ENCODE data around the gene GSTT4.
"Not testable (repeated sequence)": the region's sequence is repeated elsewhere in the genome, so short reads cannot be mapped to it uniquely, and the experiment has no call there.

GSTT4 gene

DNA sequence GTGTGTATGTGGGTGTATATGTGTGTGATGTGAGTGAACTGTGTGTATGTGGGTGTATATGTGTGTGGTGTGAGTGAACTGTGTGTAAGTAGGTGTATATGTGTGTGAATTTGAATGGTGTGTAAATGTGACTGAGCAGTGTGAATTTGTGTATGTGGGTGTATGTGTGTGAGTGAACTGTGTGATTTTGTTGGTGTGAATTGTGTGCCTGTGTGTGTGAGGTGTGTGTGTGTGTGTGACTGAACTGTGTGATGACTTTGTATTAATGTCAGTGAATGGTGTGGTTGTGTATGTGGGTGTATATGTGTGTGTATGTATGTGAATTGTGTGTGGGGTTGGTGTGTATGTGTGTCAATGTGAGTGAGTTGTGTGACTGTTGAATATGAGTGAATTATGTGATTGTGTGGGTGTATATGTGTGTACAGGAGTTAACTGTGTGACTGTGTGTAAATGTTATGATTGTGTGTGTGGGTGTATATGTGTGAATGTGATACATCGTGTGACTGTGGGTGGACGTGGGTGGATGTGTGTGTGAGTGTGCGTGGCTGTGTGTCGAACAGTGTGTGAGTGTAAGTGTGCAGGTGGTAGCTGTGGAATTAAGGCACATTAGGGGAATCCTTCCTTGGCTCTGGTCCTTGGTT lies 18.6 kb downstream of the GSTT4 start:
- not testable (repeated sequence) for DNase-seq

- not testable (repeated sequence) for DNase-seq
Measured at GRCh38 chr22:23986089-23986488, 19.2 kb downstream of the GSTT4 start.

GRCh38 chr22:23984430-23984829 lies 20.8 kb downstream of the GSTT4 start:
- peak; percentile 35 for DNase-seq

DNA sequence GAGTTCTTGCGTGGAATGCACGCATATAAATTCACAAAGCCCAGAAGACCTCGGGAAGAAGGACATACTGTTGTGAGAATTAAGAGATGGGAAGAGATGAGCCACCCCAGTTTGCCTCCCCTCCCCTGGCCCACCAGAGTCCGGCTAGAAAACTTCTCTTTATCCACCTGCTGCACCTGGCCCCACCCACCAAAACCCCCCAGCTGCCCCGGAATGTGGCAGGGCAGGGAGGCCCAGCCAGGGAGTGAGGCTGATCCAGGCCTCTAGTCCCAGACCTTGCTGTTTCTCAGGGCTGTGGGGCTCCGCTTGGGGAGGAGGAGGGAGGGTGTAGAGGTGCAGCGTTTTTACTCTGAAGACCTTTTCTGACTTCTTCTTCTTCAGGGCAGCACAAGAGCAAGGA lies 24.7 kb downstream of the GSTT4 start:
- DNase-seq: not testable (repeated sequence)

DNA sequence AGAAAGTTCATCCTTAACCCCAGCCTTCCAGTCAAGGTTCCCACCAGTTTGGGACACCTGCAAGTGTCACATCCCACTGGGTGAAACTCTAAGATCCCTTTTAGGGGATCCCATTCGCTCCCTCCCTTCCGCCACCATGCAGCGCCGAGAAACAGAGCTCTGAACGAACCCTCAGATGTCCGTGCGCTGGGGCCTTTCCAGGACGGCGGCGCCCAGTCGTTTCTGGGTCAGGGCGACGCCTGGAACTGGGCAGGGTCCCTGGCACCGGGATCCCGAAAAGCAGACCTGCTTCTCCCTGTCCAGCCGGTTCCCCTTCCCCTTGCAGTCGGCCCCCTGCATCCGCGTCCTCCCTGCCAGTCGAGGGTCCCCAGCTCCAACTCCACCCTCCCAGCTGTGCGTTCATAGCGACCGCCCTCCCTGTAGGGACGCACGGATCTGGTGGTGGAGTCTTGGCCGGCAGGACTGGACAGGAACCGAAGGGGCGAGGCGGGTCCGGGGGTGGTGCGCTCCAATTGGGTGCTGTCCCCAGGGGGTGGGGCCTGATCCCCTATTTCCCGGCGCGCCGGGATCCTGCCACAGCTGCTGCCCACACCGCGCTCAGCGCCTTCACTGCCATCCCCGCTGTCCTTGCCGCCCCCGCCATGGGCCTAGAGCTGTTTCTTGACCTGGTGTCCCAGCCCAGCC lies 25.6 kb downstream of the GSTT4 start, which contains the start of gene GSTT2:
Gene GSTT2, plus strand, starts transcription at position 578 of the 684 bp plus-strand sequence.
- not testable (repeated sequence) for DNase-seq

GRCh38 chr22:23977304-23977703 lies 27.9 kb downstream of the GSTT4 start:
- not testable (repeated sequence) for DNase-seq

DNA sequence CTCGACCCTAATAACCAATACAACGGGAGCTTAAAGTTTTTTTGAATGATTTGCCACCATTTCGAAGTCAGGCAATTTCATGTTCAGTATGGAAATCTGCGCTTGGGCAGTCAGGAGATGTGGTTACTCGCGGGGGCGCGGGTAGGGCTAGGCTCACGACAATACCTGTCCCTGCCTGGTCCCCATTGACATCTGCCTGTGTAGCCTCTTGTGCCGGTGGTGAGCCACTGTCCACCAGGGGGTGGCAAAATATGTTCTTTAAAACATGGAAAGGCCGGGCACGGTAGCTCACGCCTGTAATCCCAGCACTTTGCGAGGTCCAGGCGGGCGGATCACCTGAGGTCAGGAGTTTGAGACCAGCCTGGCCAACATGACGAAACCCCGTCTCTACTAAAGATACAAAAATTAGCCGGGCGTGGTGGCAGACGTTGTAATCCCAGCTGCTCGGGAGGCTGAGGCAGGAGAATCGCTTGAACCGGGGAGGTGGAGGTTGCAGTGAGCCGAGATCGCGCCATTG lies 30.4 kb downstream of the GSTT4 start:
- not testable (repeated sequence) for DNase-seq

DNA sequence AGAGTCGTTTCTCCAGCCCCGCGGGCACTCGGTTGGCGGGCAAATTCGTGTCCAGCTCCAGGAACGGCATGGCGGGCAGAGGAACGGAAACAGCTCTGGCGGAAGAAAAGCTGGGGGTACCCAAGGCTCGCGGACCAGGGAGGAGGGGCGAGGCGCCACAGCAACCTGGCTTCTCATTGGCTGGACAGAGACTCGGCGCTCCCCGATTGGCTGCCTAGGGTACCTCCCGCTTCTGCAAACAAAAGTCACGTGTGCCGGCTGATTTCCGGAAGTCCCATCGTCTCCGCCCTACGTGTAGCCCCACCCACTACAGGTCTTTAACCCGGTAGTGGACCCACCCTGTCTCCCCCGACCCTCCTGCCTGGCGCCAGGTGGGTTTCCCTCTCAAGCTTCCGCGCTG lies 30.9 kb downstream of the GSTT4 start, which contains the start of gene DDT:
Gene DDT, minus strand, starts transcription at position 97 of the 400 bp plus-strand sequence. Its CDS starts 27 bp downstream, at position 70.
- DNase-seq: not testable (repeated sequence)

GRCh38 chr22:23971927-23972326 lies 33.3 kb downstream of the GSTT4 start:
- not testable (repeated sequence) for DNase-seq

DNA sequence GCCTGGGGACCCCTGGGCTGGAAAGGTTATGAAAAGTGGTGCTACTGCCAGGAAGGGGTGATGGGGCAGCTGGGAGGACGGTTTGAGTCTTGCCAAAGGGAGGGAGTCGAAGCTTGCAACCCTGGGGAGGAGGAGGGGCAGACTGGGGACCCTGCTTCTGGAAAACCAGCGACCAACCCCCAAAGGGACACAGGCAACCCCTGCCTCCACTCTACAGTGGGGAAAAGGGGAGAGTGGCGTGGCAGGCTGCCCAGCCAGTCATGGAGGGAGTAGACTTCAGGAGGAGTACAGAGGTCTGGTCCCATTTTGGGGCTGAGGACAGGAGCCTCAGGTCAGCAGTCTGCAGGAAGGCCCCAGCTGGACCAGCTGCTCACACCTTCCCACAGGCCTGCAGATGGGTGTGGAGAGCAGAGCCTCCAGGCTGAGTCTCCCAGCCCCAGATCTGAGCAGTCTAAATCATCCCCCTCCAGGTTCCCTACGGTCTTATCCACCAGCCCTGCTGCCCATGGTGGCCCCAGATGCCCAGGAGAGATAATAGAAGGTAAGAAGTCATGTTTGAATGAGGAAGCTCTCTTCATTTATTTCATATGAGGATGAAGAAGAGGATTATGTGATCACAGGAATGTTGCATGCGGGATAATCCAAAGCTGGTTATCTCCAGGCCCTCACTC lies 34.3 kb downstream of the GSTT4 start:
- no peak for DNase-seq

GRCh38 chr22:23970201-23970641 lies 35.0 kb downstream of the GSTT4 start:
- DNase-seq: no peak

GRCh38 chr22:23969071-23969470 lies 36.2 kb downstream of the GSTT4 start:
- DNase-seq: no peak

DNA sequence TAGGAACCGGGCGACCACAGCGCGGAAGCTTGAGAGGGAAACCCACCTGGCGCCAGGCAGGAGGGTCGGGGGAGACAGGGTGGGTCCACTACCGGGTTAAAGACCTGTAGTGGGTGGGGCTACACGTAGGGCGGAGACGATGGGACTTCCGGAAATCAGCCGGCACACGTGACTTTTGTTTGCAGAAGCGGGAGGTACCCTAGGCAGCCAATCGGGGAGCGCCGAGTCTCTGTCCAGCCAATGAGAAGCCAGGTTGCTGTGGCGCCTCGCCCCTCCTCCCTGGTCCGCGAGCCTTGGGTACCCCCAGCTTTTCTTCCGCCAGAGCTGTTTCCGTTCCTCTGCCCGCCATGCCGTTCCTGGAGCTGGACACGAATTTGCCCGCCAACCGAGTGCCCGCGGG lies 38.7 kb downstream of the GSTT4 start, which contains the start of gene DDTL:
Gene DDTL, plus strand, starts transcription at position 321 of the 400 bp plus-strand sequence. Its CDS starts 27 bp downstream, at position 348.
- DNase-seq: not testable (repeated sequence)

GRCh38 chr22:23966094-23966493 lies 39.2 kb downstream of the GSTT4 start:
- not testable (repeated sequence) for DNase-seq

DNA sequence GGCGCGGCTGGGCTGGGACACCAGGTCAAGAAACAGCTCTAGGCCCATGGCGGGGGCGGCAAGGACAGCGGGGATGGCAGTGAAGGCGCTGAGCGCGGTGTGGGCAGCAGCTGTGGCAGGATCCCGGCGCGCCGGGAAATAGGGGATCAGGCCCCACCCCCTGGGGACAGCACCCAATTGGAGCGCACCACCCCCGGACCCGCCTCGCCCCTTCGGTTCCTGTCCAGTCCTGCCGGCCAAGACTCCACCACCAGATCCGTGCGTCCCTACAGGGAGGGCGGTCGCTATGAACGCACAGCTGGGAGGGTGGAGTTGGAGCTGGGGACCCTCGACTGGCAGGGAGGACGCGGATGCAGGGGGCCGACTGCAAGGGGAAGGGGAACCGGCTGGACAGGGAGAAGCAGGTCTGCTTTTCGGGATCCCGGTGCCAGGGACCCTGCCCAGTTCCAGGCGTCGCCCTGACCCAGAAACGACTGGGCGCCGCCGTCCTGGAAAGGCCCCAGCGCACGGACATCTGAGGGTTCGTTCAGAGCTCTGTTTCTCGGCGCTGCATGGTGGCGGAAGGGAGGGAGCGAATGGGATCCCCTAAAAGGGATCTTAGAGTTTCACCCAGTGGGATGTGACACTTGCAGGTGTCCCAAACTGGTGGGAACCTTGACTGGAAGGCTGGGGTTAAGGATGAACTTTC lies 44.0 kb downstream of the GSTT4 start, which contains the start of gene GSTT2B:
Gene GSTT2B, minus strand, starts transcription at position 112 of the 688 bp plus-strand sequence. Its CDS starts 64 bp downstream, at position 48.
- DNase-seq: not testable (repeated sequence)

GRCh38 chr22:23956301-23956900 lies 48.9 kb downstream of the GSTT4 start:
- DNase-seq: peak; percentile 72

GRCh38 chr22:23955886-23956285 lies 49.4 kb downstream of the GSTT4 start:
- not testable (repeated sequence) for DNase-seq

GRCh38 chr22:23954991-23955305 lies 50.3 kb downstream of the GSTT4 start:
- DNase-seq: not testable (repeated sequence)

- DNase-seq: not testable (repeated sequence)
Measured at GRCh38 chr22:23954193-23954990, 50.9 kb downstream of the GSTT4 start.

DNA sequence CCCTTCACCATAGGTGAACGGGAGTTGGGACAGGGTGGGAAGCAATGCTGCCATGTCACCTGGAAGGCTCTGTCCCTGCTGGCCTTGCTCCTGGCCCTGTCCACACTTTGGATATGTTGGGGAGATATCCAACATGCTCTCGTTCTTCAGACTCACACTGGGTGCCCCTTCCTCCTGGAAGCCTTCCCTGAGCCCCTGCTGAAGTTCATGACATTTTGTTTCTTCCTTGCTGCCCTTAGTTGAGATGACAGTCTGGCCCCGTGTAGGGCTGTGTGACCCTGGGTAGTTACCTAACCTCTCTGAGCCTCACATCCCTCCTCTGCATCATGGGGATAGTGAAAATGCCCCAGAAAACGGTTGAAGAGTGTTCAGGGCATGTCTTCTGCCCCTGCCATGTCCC lies 51.8 kb downstream of the GSTT4 start:
- DNase-seq: not testable (repeated sequence)

GRCh38 chr22:23952794-23953405 lies 52.4 kb downstream of the GSTT4 start:
- not testable (repeated sequence) for DNase-seq

All from CD4-positive, alpha-beta T cell treated with Interleukin-15 for 1 hour (primary cell).